H1 (cell line): ENCODE measurements around the gene PIGU. TPM values are rescaled to one million over a fixed set of nuclear protein-coding genes. Genes with fewer than 3 reads are reported as not detected.
A peak's percentile ranks its signal among the peaks of the same experiment; 100 is the strongest.

Experiments
- CTCF ChIA-PET: fragments of 300-600 bp; sonication (Branson Sonifier 250); formaldehyde crosslinking; loops from one replicate; lab custom pipeline; 2021; ENCODE audit not compliant: partially characterized antibody; lab: Charles Lee
- POLR2A ChIA-PET: fragments of 300-600 bp; sonication (Branson Sonifier 250); formaldehyde crosslinking; loops from one replicate; lab custom pipeline; 2021; ENCODE audit warnings: inconsistent platforms; ENCODE audit not compliant: partially characterized antibody; lab: Charles Lee
- DNase-seq, 2 experiments: peaks; one replicate each; pipeline versions ENCODE4 v3.0.0 to v3.0.0-alpha.2; 2010 to 2022; ENCODE audit warnings: low spot score in 2 of 2, low read depth in 1 of 2, mixed read lengths in 1 of 2
- FAIRE-seq: peaks from 2 replicates; lab custom pipeline; 2011; peaks lifted over from hg19 to GRCh38; lab: Jason Lieb, UNC
- H2AFZ ChIP-seq: 2 replicates; pipeline ENCODE4 v1.8.1; 2012; ENCODE audit warnings: low read length, inconsistent platforms
- H2AK5ac ChIP-seq: 2 replicates; pipeline ENCODE4 v1.6.1; 2013; ENCODE audit warnings: low read depth, low read length
- H2BK120ac ChIP-seq: replicated peaks from 2 replicates; pipeline ENCODE3; 2013; ENCODE audit warnings: low read depth, low read length, inconsistent platforms
- H2BK12ac ChIP-seq: 2 replicates; pipeline ENCODE4 v1.6.1; 2013; ENCODE audit warnings: low read depth, low read length
- H2BK15ac ChIP-seq: 2 replicates; pipeline ENCODE4 v1.6.1; 2013; ENCODE audit warnings: low read length
- H2BK20ac ChIP-seq: 2 replicates; pipeline ENCODE4 v1.6.1; 2013; ENCODE audit warnings: low read length
- H2BK5ac ChIP-seq: 2 replicates; pipeline ENCODE4 v1.6.1; 2013; ENCODE audit warnings: low read depth, low read length
- H3K14ac ChIP-seq: 2 replicates; pipeline ENCODE4 v1.6.1; 2013; ENCODE audit warnings: inconsistent platforms; ENCODE audit not compliant: insufficient read length
- H3K18ac ChIP-seq: 2 replicates; pipeline ENCODE4 v1.6.1; 2013; ENCODE audit warnings: low read length; ENCODE audit errors: extremely low read depth
- H3K23ac ChIP-seq: 2 replicates; pipeline ENCODE4 v1.6.1; 2013; ENCODE audit warnings: inconsistent platforms; ENCODE audit not compliant: insufficient read length
- H3K23me2 ChIP-seq: 2 replicates; pipeline ENCODE4 v1.6.1; 2013; ENCODE audit warnings: low read depth, low read length
- H3K27ac ChIP-seq: 2 replicates; pipeline ENCODE4 v1.6.1; 2011; ENCODE audit warnings: low read depth, low read length, inconsistent platforms
- H3K27me3 ChIP-seq, 4 experiments: replicated peaks in 1 of 4; 1 replicate in 1 of 4; 2 replicates in 3 of 4; pipeline versions ENCODE4 v1.6.1 to v1.8.1; 2011 to 2013; ENCODE audit warnings: low read length in 3 of 4, mild to moderate bottlenecking in 3 of 4, inconsistent platforms in 2 of 4, mixed read lengths in 2 of 4, moderate library complexity in 1 of 4; ENCODE audit not compliant: control insufficient read depth in 3 of 4, insufficient read depth in 3 of 4; ENCODE audit errors: extremely low read depth in 1 of 4
- H3K36me3 ChIP-seq, 4 experiments: 2 replicates each; pipeline versions ENCODE4 v1.6.1 to v1.8.1; 2011 to 2013; ENCODE audit warnings: mild to moderate bottlenecking in 4 of 4, low read length in 3 of 4, moderate library complexity in 2 of 4, control low read depth in 1 of 4, inconsistent platforms in 1 of 4; ENCODE audit not compliant: insufficient read depth in 4 of 4, control insufficient read depth in 2 of 4
- H3K4ac ChIP-seq: replicated peaks from 2 replicates; pipeline ENCODE3; 2013; ENCODE audit warnings: low read length, low read depth, mixed read lengths, inconsistent platforms; ENCODE audit not compliant: insufficient read length
- H3K4me1 ChIP-seq, 4 experiments: replicated peaks in 1 of 4; 1 replicate in 1 of 4; 2 replicates in 3 of 4; pipeline versions ENCODE4 v1.6.1 to v1.8.1; 2011 to 2013; ENCODE audit warnings: low read length in 3 of 4, inconsistent platforms in 2 of 4, mixed read lengths in 1 of 4; ENCODE audit not compliant: insufficient read depth in 4 of 4, control insufficient read depth in 3 of 4
- H3K4me2 ChIP-seq, 2 experiments: 2 replicates each; pipeline versions ENCODE4 v1.6.1 to v1.8.1; 2011 to 2013; ENCODE audit warnings: low read depth in 2 of 2, low read length in 2 of 2, control low read depth in 1 of 2, inconsistent platforms in 1 of 2, mild to moderate bottlenecking in 1 of 2; ENCODE audit not compliant: insufficient read depth in 1 of 2
- H3K4me3 ChIP-seq, 4 experiments: fragments of 200-600, 300-600 bp in 1 of 4; sonication (generic), shearing (Covaris generic), sonication (Bioruptor Twin) in 1 of 4; 2 replicates each; pipeline versions ENCODE4 v1.5.1 to v1.8.1; 2011 to 2016; ENCODE audit warnings: low read length in 4 of 4, low read depth in 3 of 4, control low read depth in 2 of 4, inconsistent platforms in 2 of 4, mild to moderate bottlenecking in 2 of 4, mixed read lengths in 1 of 4, moderate library complexity in 1 of 4; ENCODE audit not compliant: insufficient read depth in 2 of 4; ENCODE audit errors: extremely low read depth in 1 of 4
- H3K56ac ChIP-seq: replicated peaks from 2 replicates; pipeline ENCODE3; 2013; ENCODE audit warnings: low read depth, mild to moderate bottlenecking, mixed read lengths, low read length, inconsistent platforms; ENCODE audit not compliant: insufficient read length
- H3K79me1 ChIP-seq: 2 replicates; pipeline ENCODE4 v1.6.1; 2013; ENCODE audit warnings: low read depth, low read length, control low read depth
- H3K79me2 ChIP-seq, 2 experiments: 2 replicates each; pipeline versions ENCODE4 v1.6.1 to v1.8.1; 2012 to 2013; ENCODE audit warnings: low read length in 2 of 2, mild to moderate bottlenecking in 2 of 2, inconsistent platforms in 1 of 2; ENCODE audit not compliant: insufficient read depth in 2 of 2, control insufficient read depth in 1 of 2
- H3K9ac ChIP-seq, 4 experiments: replicated peaks in 1 of 4; 1 replicate in 1 of 4; 2 replicates in 3 of 4; pipeline versions ENCODE4 v1.6.1 to v1.8.1; 2011 to 2013; ENCODE audit warnings: low read depth in 3 of 4, low read length in 3 of 4, control low read depth in 2 of 4, mild to moderate bottlenecking in 2 of 4, moderate library complexity in 2 of 4, inconsistent platforms in 1 of 4; ENCODE audit errors: extremely low read depth in 1 of 4
- H3K9me3 ChIP-seq, 2 experiments: 2 replicates each; pipeline versions ENCODE4 v1.6.1 to v1.8.1; 2012 to 2013; ENCODE audit warnings: mild to moderate bottlenecking in 2 of 2, moderate library complexity in 2 of 2, control low read depth in 1 of 2, inconsistent platforms in 1 of 2, low read depth in 1 of 2, low read length in 1 of 2, mixed read lengths in 1 of 2; ENCODE audit not compliant: insufficient read depth in 2 of 2
- H4K20me1 ChIP-seq, 2 experiments: replicated peaks in 1 of 2; 2 replicates each; pipeline versions ENCODE3 to v1.8.1; 2011 to 2013; ENCODE audit warnings: inconsistent platforms in 2 of 2, low read length in 2 of 2, mild to moderate bottlenecking in 1 of 2; ENCODE audit not compliant: insufficient read depth in 2 of 2, control insufficient read depth in 1 of 2
- H4K5ac ChIP-seq: 2 replicates; pipeline ENCODE4 v1.6.1; 2013; ENCODE audit warnings: low read length, low read depth, mixed read lengths, inconsistent platforms; ENCODE audit not compliant: insufficient read length
- H4K8ac ChIP-seq: 2 replicates; pipeline ENCODE4 v1.8.0; 2013; ENCODE audit warnings: mild to moderate bottlenecking, moderate library complexity, low read length, inconsistent platforms; ENCODE audit not compliant: insufficient read depth; ENCODE audit errors: extremely low read depth
- H4K91ac ChIP-seq: replicated peaks from 2 replicates; pipeline ENCODE3; 2013; ENCODE audit warnings: low read length, mixed read lengths, inconsistent platforms; ENCODE audit not compliant: insufficient read length
- CBX8 ChIP-seq: fragments of 300-800, 300-1000 bp; sonication (generic); IDR thresholded peaks from 2 replicates; pipeline ENCODE4 v1.7.1; 2016; ENCODE audit warnings: low read depth, low read length, borderline replicate concordance
- POLR2A ChIP-seq, 2 experiments: IDR thresholded peaks; 1 replicate in 1 of 2; 2 replicates in 1 of 2; pipeline ENCODE4 v1.6.1; 2011; ENCODE audit warnings: low read depth in 2 of 2, low read length in 2 of 2, mild to moderate bottlenecking in 2 of 2; ENCODE audit errors: control extremely low read depth in 1 of 2
- POLR2AphosphoS5 ChIP-seq: IDR thresholded peaks from 2 replicates; pipeline ENCODE4 v1.6.1; 2011; ENCODE audit warnings: low read depth, low read length
- SIN3A ChIP-seq, 2 experiments: IDR thresholded peaks in 1 of 2; conservative IDR thresholded peaks in 1 of 2; 2 replicates each; pipeline ENCODE4 v1.6.1; 2011 to 2012; ENCODE audit warnings: low read length in 2 of 2, improper control_type of control experiment in 1 of 2, low read depth in 1 of 2, mild to moderate bottlenecking in 1 of 2
- SP1 ChIP-seq: IDR thresholded peaks from 2 replicates; pipeline ENCODE4 v1.6.1; 2011; ENCODE audit warnings: low read depth, low read length
- TAF1 ChIP-seq: IDR thresholded peaks from 2 replicates; pipeline ENCODE4 v1.6.1; 2011; ENCODE audit warnings: mild to moderate bottlenecking, low read depth, low read length
- WGBS, 2 experiments: shearing (Covaris generic) in 1 of 2; methylation state at CpG; one replicate each; pipeline versions ENCODE4 v1.1.6 to v1.1.7; 2013 to 2015; ENCODE audit warnings: low lambda C conversion rate in 2 of 2, mixed read lengths in 2 of 2, inconsistent platforms in 1 of 2, low coverage in 1 of 2, missing lambda C conversion rate in 1 of 2; ENCODE audit not compliant: insufficient replicate concordance in 2 of 2, insufficient coverage in 1 of 2, insufficient read length in 1 of 2; ENCODE audit errors: extremely low coverage in 1 of 2, missing lambda C conversion rate in 1 of 2; 5-methylcytosine and 5-hydroxymethylcytosine counted together
- polyA plus RNA-seq, 7 experiments: library from polyadenylated mRNA; depleted of rRNA in 3 of 7; stranded (reverse) in 5 of 7; unstranded in 2 of 7; fragments of >200 nt in 5 of 7; fragments of 200-250 nt in 2 of 7; gene quantifications; 1 replicate in 5 of 7; 2 replicates in 1 of 7; 4 replicates in 1 of 7; pipeline versions ENCODE4 v1.2.1 to v1.2.3, GENCODE V29; 2011 to 2013; ENCODE audit warnings: missing spikeins in 2 of 7, mixed read lengths in 2 of 7
- total RNA-seq: library from RNA; stranded (reverse); fragmentation: NEBNext Ultra II Directional; extraction: Animal tissue kit (Norgen Biotek cat#: 25700); gene quantifications from 2 replicates; pipeline ENCODE4 v1.2.1, GENCODE V29; 2021
- TF ChIP-seq, protein P1 (sequence below): IDR thresholded peaks from 2 replicates; pipeline ENCODE4 v1.6.1; 2012; ENCODE audit warnings: inconsistent platforms
- TF ChIP-seq, protein P2 (sequence below): IDR thresholded peaks from 2 replicates; pipeline ENCODE4 v1.6.1; 2011; ENCODE audit warnings: low read depth, mild to moderate bottlenecking, low read length; ENCODE audit not compliant: insufficient read depth

Gene PIGU
- total and polyA plus RNA-seq, 2 of the 8 experiments (the other 6 are each of a cell fraction or from before 2014, with no cell fraction given) = 28.3 to 117 TPM

DNA sequence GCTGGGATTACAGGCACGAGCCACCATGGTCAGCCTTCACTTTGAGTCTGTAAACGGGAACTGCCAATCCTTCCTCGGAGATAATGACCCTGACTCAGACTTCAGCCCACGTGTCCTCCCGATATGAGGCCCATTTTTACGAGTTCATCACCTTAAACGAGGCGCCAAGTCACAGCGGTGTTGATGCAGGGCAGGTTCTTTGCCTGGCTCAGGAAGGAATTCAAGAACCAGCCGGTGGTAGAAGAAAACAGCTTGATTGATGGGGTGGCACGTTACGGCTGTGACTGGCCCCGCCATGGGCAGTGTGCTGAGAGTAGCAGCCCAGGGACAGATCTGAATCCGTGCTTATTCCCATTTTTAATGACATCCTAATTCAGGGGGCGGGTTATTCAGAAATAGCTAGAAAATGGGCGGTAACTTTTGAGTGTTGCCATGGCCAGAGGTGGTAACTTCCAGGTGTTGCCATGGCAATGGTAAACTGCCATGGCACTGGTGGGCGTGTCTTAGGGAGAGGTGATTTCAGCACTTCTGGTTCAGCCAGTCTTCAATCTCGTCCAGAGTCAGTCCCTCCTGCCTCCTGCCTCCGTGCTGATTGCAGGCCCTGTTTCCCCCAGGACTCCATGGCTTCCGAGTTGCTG, 127.5 kb downstream of the PIGU start:
- no peak overlapping the region for H3K23ac ChIP-seq
- H2BK5ac ChIP-seq = no peak overlapping the region; the same call in 1 of the 2 replicates
- H3K27ac ChIP-seq = no peak overlapping the region
- peak overlapping the region; percentile 24 to 27; a peak in 2 of 4 replicates for H3K4me2 ChIP-seq
- TF ChIP-seq TAF1 = 0 out of 2 replicates have a peak, but pooled peaks have one; percentile 32
- TF ChIP-seq, protein P1, sequence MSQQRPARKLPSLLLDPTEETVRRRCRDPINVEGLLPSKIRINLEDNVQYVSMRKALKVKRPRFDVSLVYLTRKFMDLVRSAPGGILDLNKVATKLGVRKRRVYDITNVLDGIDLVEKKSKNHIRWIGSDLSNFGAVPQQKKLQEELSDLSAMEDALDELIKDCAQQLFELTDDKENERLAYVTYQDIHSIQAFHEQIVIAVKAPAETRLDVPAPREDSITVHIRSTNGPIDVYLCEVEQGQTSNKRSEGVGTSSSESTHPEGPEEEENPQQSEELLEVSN = no peak
- peak; percentile 71 for TF ChIP-seq POLR2AphosphoS5
- TF ChIP-seq, protein P2, sequence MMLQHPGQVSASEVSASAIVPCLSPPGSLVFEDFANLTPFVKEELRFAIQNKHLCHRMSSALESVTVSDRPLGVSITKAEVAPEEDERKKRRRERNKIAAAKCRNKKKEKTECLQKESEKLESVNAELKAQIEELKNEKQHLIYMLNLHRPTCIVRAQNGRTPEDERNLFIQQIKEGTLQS = no peak
- TF ChIP-seq SIN3A (conservative IDR thresholded peaks at IDR 0.05 in 1 of 2, IDR thresholded peaks at IDR 0.05 in 1 of 2; ENCODE audit: low read depth in 1 of 2, low read length in 2 of 2) = peak; percentile 85 to 92; a peak in 2 of 4 replicates
- peak in 1 of 2 experiments; percentile 52; a peak in 2 of 3 replicates for TF ChIP-seq POLR2A (IDR thresholded peaks at IDR 0.05; ENCODE audit: control extremely low read depth in 1 of 2, low read depth in 2 of 2, low read length in 2 of 2)
- peak; percentile 52; the same call in 1 of the 2 replicates for TF ChIP-seq SP1
- no peak for TF ChIP-seq CBX8
- TF ChIP-seq, all 59 proteins: peak for 5
- ChIA-PET CTCF (interaction anchor here (0.8 to 4.3 kb wide), 5 partner anchors 11 to 360 kb away, joined by 3 to 24 read pairs (median 3); no protein-coding TSS in a partner anchor), POLR2A (interaction anchor here (0.6 to 1.6 kb wide), 4 partner anchors 11 to 164 kb away, joined by 3 to 4 read pairs (median 4); no protein-coding TSS in a partner anchor)
- WGBS, 2 experiments = 76% methylated on average over 20 of the region's 20 CpGs; no CpG with 5 or more reads in 1 of the 2 experiments
- H3K14ac ChIP-seq = no peak overlapping the region
- no peaks in the 10 kb centered on the region for H3K79me1 ChIP-seq
- H3K4me1 ChIP-seq = peaks cover 0 to 14% (median 2%) of the 10 kb centered on the region in 4 experiments; a peak in 4 of 7 replicates
- peak in 1 of 2 experiments; percentile 64 for DNase-seq
- H3K4me3 ChIP-seq = no peak overlapping the region
- no peak overlapping the region for H3K18ac ChIP-seq
- H3K79me2 ChIP-seq = no peaks in the 10 kb centered on the region
- H2BK120ac ChIP-seq = no peak overlapping the region
- FAIRE-seq = peak; percentile 24
- 0 out of 2 replicates have a peak overlapping the region, but pooled peaks have one; percentile 30 for H2BK12ac ChIP-seq
- H2AK5ac ChIP-seq = no peak overlapping the region
- H3K27me3 ChIP-seq = no peaks in the 10 kb centered on the region
- H2AFZ ChIP-seq = 0 out of 2 replicates have a peak overlapping the region, but pooled peaks have one; percentile 78
- H4K20me1 ChIP-seq = no peaks in the 10 kb centered on the region
- H3K56ac ChIP-seq = no peak overlapping the region
- H2BK15ac ChIP-seq = no peak overlapping the region
- H4K91ac ChIP-seq = no peak overlapping the region
- peaks cover 3% of the 10 kb centered on the region; the same call in 1 of the 2 replicates for H3K23me2 ChIP-seq
- H3K36me3 ChIP-seq = no peaks in the 10 kb centered on the region
- H3K9ac ChIP-seq = peak overlapping the region in 1 of 4 experiments; percentile 29; a peak in 1 of 7 replicates
- H4K5ac ChIP-seq = no peak overlapping the region
- H4K8ac ChIP-seq = no peak overlapping the region
- no peaks in the 10 kb centered on the region for H3K9me3 ChIP-seq
- H2BK20ac ChIP-seq = no peak overlapping the region
- no peak overlapping the region for H3K4ac ChIP-seq
